Neural progenitor cell (in vitro differentiated cells): ENCODE data around the gene FBXL17. TPM values are rescaled to one million over a fixed set of nuclear protein-coding genes. Genes with fewer than 3 reads are reported as not detected.

Experiments
- DNase-seq: peaks from one replicate; pipeline ENCODE4 v3.0.0-alpha.2; 2016; ENCODE audit warnings: low spot score
- H2AFZ ChIP-seq: fragments of 200-600 bp; sonication (generic); replicated peaks from 2 replicates; pipeline ENCODE4 v1.6.1; 2016; ENCODE audit warnings: antibody characterized with exemption
- H3F3A ChIP-seq: fragments of 200-600 bp; sonication (generic); 2 replicates; pipeline ENCODE4 v1.6.1; 2016; ENCODE audit warnings: antibody characterized with exemption, low read depth
- H3K27ac ChIP-seq: fragments of 200-600 bp; sonication (generic); 2 replicates; pipeline ENCODE4 v1.5.1; 2016; ENCODE audit warnings: mild to moderate bottlenecking
- H3K27me3 ChIP-seq: fragments of 200-600 bp; sonication (generic); 2 replicates; pipeline ENCODE4 v1.6.1; 2016; ENCODE audit warnings: mild to moderate bottlenecking, moderate library complexity
- H3K36me3 ChIP-seq: fragments of 200-600 bp; sonication (generic); 2 replicates; pipeline ENCODE4 v1.5.1; 2016
- H3K4me1 ChIP-seq: fragments of 200-600 bp; sonication (generic); 2 replicates; pipeline ENCODE4 v1.6.1; 2016; ENCODE audit warnings: mixed run types
- H3K4me2 ChIP-seq: fragments of 200-600 bp; sonication (generic); 2 replicates; pipeline ENCODE4 v1.6.1; 2016
- H3K4me3 ChIP-seq: fragments of 200-600 bp; sonication (generic); 2 replicates; pipeline ENCODE4 v1.5.1; 2016
- H3K79me2 ChIP-seq: fragments of 200-600 bp; sonication (generic); 2 replicates; pipeline ENCODE4 v1.6.1; 2016; ENCODE audit warnings: low read depth
- H3K9ac ChIP-seq: fragments of 200-600 bp; sonication (generic); 2 replicates; pipeline ENCODE4 v1.6.1; 2016
- H3K9me3 ChIP-seq: fragments of 200-600 bp; sonication (generic); 2 replicates; pipeline ENCODE4 v1.5.1; 2016; ENCODE audit warnings: low read depth
- H4K20me1 ChIP-seq: fragments of 200-600 bp; sonication (generic); 2 replicates; pipeline ENCODE4 v1.6.1; 2016; ENCODE audit warnings: low read depth
- H3K27ac Mint-ChIP-seq: 3 replicates; pipeline ENCODE4 v1.8.0; 2021; ENCODE audit warnings: mixed read lengths
- H3K27me3 Mint-ChIP-seq: 2 replicates; pipeline ENCODE4 v1.8.0; 2022; ENCODE audit warnings: low read depth, mild to moderate bottlenecking, inconsistent platforms, moderate library complexity, mixed read lengths; ENCODE audit not compliant: insufficient read depth
- H3K36me3 Mint-ChIP-seq: 3 replicates; pipeline ENCODE4 v1.8.0; 2021; ENCODE audit warnings: mixed read lengths
- H3K4me1 Mint-ChIP-seq: 3 replicates; pipeline ENCODE4 v1.8.0; 2021; ENCODE audit warnings: mixed read lengths
- H3K4me3 Mint-ChIP-seq: 3 replicates; pipeline ENCODE4 v1.8.0; 2021; ENCODE audit warnings: mild to moderate bottlenecking, moderate library complexity, mixed read lengths
- H3K9me3 Mint-ChIP-seq: 3 replicates; pipeline ENCODE4 v1.8.0; 2020; ENCODE audit warnings: mixed read lengths
- EZH2 ChIP-seq: fragments of 200-600 bp; sonication (generic); IDR thresholded peaks from 2 replicates; pipeline ENCODE4 v1.6.1; 2017; ENCODE audit warnings: antibody characterized with exemption, mild to moderate bottlenecking, moderate library complexity
- EZH2phosphoT487 ChIP-seq: fragments of 200-600 bp; sonication (generic); IDR thresholded peaks from 2 replicates; pipeline ENCODE4 v1.6.1; 2017; ENCODE audit warnings: antibody characterized with exemption
- total RNA-seq: library from RNA; depleted of rRNA; stranded (reverse); fragments of >200 nt; gene quantifications from 2 replicates; pipeline ENCODE4 v1.2.3, GENCODE V29; 2015; ENCODE audit warnings: low replicate concordance
- TF ChIP-seq, protein P1 (sequence below): fragments of 200-600 bp; sonication (generic); IDR thresholded peaks from 2 replicates; pipeline ENCODE4 v1.5.1; 2017; ENCODE audit warnings: antibody characterized with exemption, mild to moderate bottlenecking

FBXL17 gene
- total RNA-seq, 1 donor from 2014 or later: 7.6 TPM

- H3K4me2 ChIP-seq: no peak overlapping the region
- TF ChIP-seq EZH2 (no peak), EZH2phosphoT487 (no peak)
- TF ChIP-seq, protein P1, sequence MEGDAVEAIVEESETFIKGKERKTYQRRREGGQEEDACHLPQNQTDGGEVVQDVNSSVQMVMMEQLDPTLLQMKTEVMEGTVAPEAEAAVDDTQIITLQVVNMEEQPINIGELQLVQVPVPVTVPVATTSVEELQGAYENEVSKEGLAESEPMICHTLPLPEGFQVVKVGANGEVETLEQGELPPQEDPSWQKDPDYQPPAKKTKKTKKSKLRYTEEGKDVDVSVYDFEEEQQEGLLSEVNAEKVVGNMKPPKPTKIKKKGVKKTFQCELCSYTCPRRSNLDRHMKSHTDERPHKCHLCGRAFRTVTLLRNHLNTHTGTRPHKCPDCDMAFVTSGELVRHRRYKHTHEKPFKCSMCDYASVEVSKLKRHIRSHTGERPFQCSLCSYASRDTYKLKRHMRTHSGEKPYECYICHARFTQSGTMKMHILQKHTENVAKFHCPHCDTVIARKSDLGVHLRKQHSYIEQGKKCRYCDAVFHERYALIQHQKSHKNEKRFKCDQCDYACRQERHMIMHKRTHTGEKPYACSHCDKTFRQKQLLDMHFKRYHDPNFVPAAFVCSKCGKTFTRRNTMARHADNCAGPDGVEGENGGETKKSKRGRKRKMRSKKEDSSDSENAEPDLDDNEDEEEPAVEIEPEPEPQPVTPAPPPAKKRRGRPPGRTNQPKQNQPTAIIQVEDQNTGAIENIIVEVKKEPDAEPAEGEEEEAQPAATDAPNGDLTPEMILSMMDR: no peak
- H3K4me3 Mint-ChIP-seq: no peak overlapping the region
- no peak overlapping the region for H3K9ac ChIP-seq
- no peak for DNase-seq
- no peaks in the 10 kb centered on the region for H3K79me2 ChIP-seq
- no peaks in the 10 kb centered on the region for H3K36me3 ChIP-seq
- H3K9me3 Mint-ChIP-seq: no peaks in the 10 kb centered on the region
- no peak overlapping the region for H2AFZ ChIP-seq
- H3K4me3 ChIP-seq: no peak overlapping the region
- H3K27ac ChIP-seq: no peak overlapping the region
- H3K9me3 ChIP-seq: no peaks in the 10 kb centered on the region
- peaks cover 6% of the 10 kb centered on the region for H3F3A ChIP-seq
- no peak overlapping the region for H3K27ac Mint-ChIP-seq
- H3K4me1 Mint-ChIP-seq: peaks cover 31% of the 10 kb centered on the region
- H3K27me3 ChIP-seq: no peaks in the 10 kb centered on the region
- no peaks in the 10 kb centered on the region for H4K20me1 ChIP-seq
- H3K27me3 Mint-ChIP-seq: no peaks in the 10 kb centered on the region
- H3K36me3 Mint-ChIP-seq: no peaks in the 10 kb centered on the region
- peaks cover 36% of the 10 kb centered on the region for H3K4me1 ChIP-seq
Observed at GRCh38 chr5:107950776-107951175, 431.1 kb downstream of the FBXL17 start.

DNA sequence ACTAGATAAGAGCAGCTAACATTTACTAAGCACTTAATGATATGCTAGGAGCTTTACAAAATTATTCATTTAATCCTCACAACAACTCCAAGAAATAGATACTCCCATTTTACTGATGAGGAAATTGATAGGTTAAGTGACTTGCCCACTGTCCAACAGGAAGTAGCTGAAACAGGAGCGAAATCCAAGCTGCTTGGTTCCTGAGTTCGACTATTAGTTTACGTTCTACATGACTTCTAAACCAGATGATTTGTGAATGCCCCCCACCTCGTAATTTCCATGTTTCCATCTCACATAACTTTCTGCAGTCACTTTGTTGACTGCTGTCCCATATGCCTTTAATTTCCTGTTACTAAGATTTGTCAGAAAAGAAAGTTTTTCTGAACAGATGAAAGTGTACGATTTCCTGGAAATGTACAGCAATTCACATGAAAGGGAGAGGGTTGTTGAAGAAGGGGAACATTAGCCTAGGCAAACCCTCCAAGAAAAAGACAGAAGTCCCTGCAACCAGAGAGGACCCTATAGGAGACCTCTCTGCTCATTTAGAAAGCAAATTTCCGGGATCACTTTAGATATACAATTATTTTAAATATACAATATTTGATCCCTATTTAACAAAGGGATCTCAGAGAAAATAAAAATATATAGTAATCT is 432.1 kb downstream of the FBXL17 start:
- H2AFZ ChIP-seq: no peak overlapping the region
- H3K9ac ChIP-seq: no peak overlapping the region
- no peak overlapping the region for H3K4me2 ChIP-seq
- no peaks in the 10 kb centered on the region for H3K79me2 ChIP-seq
- Mint-ChIP-seq H3K27me3 (no peaks in the 10 kb centered on the region), H3K27ac (no peak overlapping the region), H3K36me3 (no peaks in the 10 kb centered on the region), H3K4me3 (no peak overlapping the region), H3K9me3 (no peaks in the 10 kb centered on the region), H3K4me1 (peaks cover 29% of the 10 kb centered on the region)
- H3K27me3 ChIP-seq: no peaks in the 10 kb centered on the region
- no peaks in the 10 kb centered on the region for H3K9me3 ChIP-seq
- no peak for TF ChIP-seq EZH2phosphoT487
- no peak for TF ChIP-seq EZH2
- H4K20me1 ChIP-seq: no peaks in the 10 kb centered on the region
- H3K27ac ChIP-seq: no peak overlapping the region
- no peaks in the 10 kb centered on the region for H3F3A ChIP-seq
- DNase-seq: no peak
- H3K36me3 ChIP-seq: no peaks in the 10 kb centered on the region
- H3K4me3 ChIP-seq: no peak overlapping the region
- peaks cover 26% of the 10 kb centered on the region for H3K4me1 ChIP-seq

- Mint-ChIP-seq H3K9me3 (no peaks in the 10 kb centered on the region), H3K4me1 (peaks cover 24% of the 10 kb centered on the region), H3K36me3 (no peaks in the 10 kb centered on the region), H3K4me3 (no peak overlapping the region), H3K27ac (no peak overlapping the region), H3K27me3 (no peaks in the 10 kb centered on the region)
- no peaks in the 10 kb centered on the region for H3K36me3 ChIP-seq
- H3K27me3 ChIP-seq: no peaks in the 10 kb centered on the region
- no peak for DNase-seq
- H3K4me2 ChIP-seq: no peak overlapping the region
- no peak overlapping the region for H3K9ac ChIP-seq
- H3F3A ChIP-seq: no peaks in the 10 kb centered on the region
- H3K4me3 ChIP-seq: no peak overlapping the region
- peaks cover 13% of the 10 kb centered on the region for H3K4me1 ChIP-seq
- no peaks in the 10 kb centered on the region for H4K20me1 ChIP-seq
- no peak overlapping the region for H2AFZ ChIP-seq
- TF ChIP-seq, protein P1: no peak
- TF ChIP-seq EZH2: no peak
- no peak for TF ChIP-seq EZH2phosphoT487
- no peak overlapping the region for H3K27ac ChIP-seq
- H3K79me2 ChIP-seq: no peaks in the 10 kb centered on the region
- no peaks in the 10 kb centered on the region for H3K9me3 ChIP-seq
Observed at GRCh38 chr5:107948377-107948776, 433.5 kb downstream of the FBXL17 start.

DNA sequence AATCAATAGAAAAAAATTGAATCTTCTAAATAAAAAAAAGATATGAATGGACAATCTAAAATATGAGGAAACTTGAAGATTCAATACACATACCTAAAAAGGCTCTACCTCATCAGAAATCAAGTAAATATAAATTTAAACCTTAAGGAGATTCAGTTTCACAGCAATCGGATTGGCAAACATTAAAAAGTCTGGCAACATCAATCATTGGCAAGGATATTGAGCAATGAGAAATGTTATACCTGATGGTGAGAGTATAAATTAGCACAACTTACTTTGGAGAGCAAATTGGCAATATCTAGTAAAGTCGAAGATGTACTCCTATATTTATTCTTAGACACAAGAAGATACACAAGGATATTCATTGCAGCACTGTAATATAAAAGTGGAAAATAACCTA is 436.8 kb downstream of the FBXL17 start:
- Histone ChIP-seq H3K79me2 (no peaks in the 10 kb centered on the region), H4K20me1 (no peaks in the 10 kb centered on the region), H3K4me3 (no peak overlapping the region), H3F3A (no peaks in the 10 kb centered on the region), H3K9me3 (no peaks in the 10 kb centered on the region), H3K27me3 (no peaks in the 10 kb centered on the region), H3K4me1 (peaks cover 9% of the 10 kb centered on the region), H3K27ac (no peak overlapping the region), H3K36me3 (no peaks in the 10 kb centered on the region), H2AFZ (no peak overlapping the region), H3K4me2 (no peak overlapping the region), H3K9ac (no peak overlapping the region)
- Mint-ChIP-seq H3K4me1 (peaks cover 18% of the 10 kb centered on the region), H3K36me3 (no peaks in the 10 kb centered on the region), H3K4me3 (no peak overlapping the region), H3K9me3 (no peaks in the 10 kb centered on the region), H3K27me3 (no peaks in the 10 kb centered on the region), H3K27ac (no peak overlapping the region)
- TF ChIP-seq EZH2phosphoT487 (no peak), EZH2 (no peak)
- TF ChIP-seq, protein P1: no peak
- no peak for DNase-seq
